Measurements from ENCODE around the gene SYNM.
"Not testable (repeated sequence)": the region's sequence is repeated elsewhere in the genome, so short reads cannot be mapped to it uniquely, and the experiment has no call there.

Gene SYNM

GRCh38 chr15:99104788-99105513 lies at the start of gene SYNM:
SYNM (plus strand) TSS chr15:99105080; CDS start chr15:99105200, 120 bp downstream.
- no peak for DNase-seq (ENCODE audit: low read depth)

- DNase-seq (ENCODE audit: low read depth) = no peak
Measured at GRCh38 chr15:99055555-99056134, 49.2 kb upstream of the SYNM start.

GRCh38 chr15:99057020-99057419 lies 47.9 kb upstream of the SYNM start:
- no peak for DNase-seq (ENCODE audit: low read depth)

GRCh38 chr15:99057697-99058420 lies 47.0 kb upstream of the SYNM start:
- DNase-seq (ENCODE audit: low read depth) = no peak

GRCh38 chr15:99058421-99058870 lies 46.4 kb upstream of the SYNM start:
- no peak for DNase-seq (ENCODE audit: low read depth)

- DNase-seq (ENCODE audit: low read depth) = no peak
Measured at GRCh38 chr15:99059010-99059981, 45.6 kb upstream of the SYNM start.

GRCh38 chr15:99060186-99060585 lies 44.7 kb upstream of the SYNM start:
- not testable (repeated sequence) for DNase-seq (ENCODE audit: low read depth)

- no peak for DNase-seq (ENCODE audit: low read depth)
Measured at GRCh38 chr15:99062226-99062625, 42.7 kb upstream of the SYNM start.

- no peak for DNase-seq (ENCODE audit: low read depth)
Measured at GRCh38 chr15:99068186-99068585, 36.7 kb upstream of the SYNM start.

- no peak for DNase-seq (ENCODE audit: low read depth)
Measured at GRCh38 chr15:99070208-99070607, 34.7 kb upstream of the SYNM start.

GRCh38 chr15:99071091-99071680 lies 33.7 kb upstream of the SYNM start:
- no peak for DNase-seq (ENCODE audit: low read depth)

- no peak for DNase-seq (ENCODE audit: low read depth)
Measured at GRCh38 chr15:99073008-99073717, 31.7 kb upstream of the SYNM start.

- DNase-seq (ENCODE audit: low read depth) = no peak
Measured at GRCh38 chr15:99074446-99074845, 30.4 kb upstream of the SYNM start.

- not testable (repeated sequence) for DNase-seq (ENCODE audit: low read depth)
Measured at GRCh38 chr15:99075059-99075652, 29.7 kb upstream of the SYNM start.

GRCh38 chr15:99076109-99076508 lies 28.8 kb upstream of the SYNM start:
- no peak for DNase-seq (ENCODE audit: low read depth)

GRCh38 chr15:99076555-99077308 lies 28.1 kb upstream of the SYNM start:
- DNase-seq (ENCODE audit: low read depth) = no peak

GRCh38 chr15:99082798-99083197 lies 22.1 kb upstream of the SYNM start:
- DNase-seq (ENCODE audit: low read depth) = no peak

- DNase-seq (ENCODE audit: low read depth) = no peak
Measured at GRCh38 chr15:99084965-99085364, 19.9 kb upstream of the SYNM start.

GRCh38 chr15:99085413-99086326 lies 19.2 kb upstream of the SYNM start:
- no peak for DNase-seq (ENCODE audit: low read depth)
